ENCODE measurements around the gene SHC2. TPM values are rescaled to one million over a fixed set of nuclear protein-coding genes. Genes with fewer than 3 reads are reported as not detected.

SHC2 gene
- total and polyA plus RNA-seq, 2 donors from 2014 or later = 10.7 to 24.4 TPM

GRCh38 chr19:491146-491741 is 30.4 kb upstream of the SHC2 start:
- FAIRE-seq (no peak), DNase-seq (peak in 2 of 5 donors; percentile 67 to 80)
- no peaks in the 10 kb centered on the region for H3K36me3 ChIP-seq (ENCODE audit: control insufficient read depth in 2 of 3, insufficient read depth in 3 of 3, low read length in 3 of 3)
- no peaks in the 10 kb centered on the region for H3K9me3 ChIP-seq (ENCODE audit: control insufficient read depth in 2 of 3, insufficient read depth in 1 of 3, low read length in 3 of 3)
- no peak overlapping the region for H3K9ac ChIP-seq (ENCODE audit: low read length in 3 of 3)
- no peak overlapping the region for H3K27ac ChIP-seq (ENCODE audit: low read depth in 2 of 2, low read length in 2 of 2)
- H3K4me3 ChIP-seq (ENCODE audit: low read length in 3 of 3) = no peak overlapping the region
- no peak for TF ChIP-seq CTCF (IDR thresholded peaks at IDR 0.05; ENCODE audit: borderline replicate concordance, extremely low read depth, insufficient read depth)
- intact Hi-C loops (cut with DNase I) = no loop called here
- peaks cover 0 to 5% (median 3%) of the 10 kb centered on the region in 3 donors for H3K4me1 ChIP-seq (ENCODE audit: control insufficient read depth in 2 of 3, insufficient read depth in 2 of 3, low read depth in 1 of 3, low read length in 3 of 3)
- H3K27me3 ChIP-seq (ENCODE audit: control insufficient read depth, insufficient read depth, low read length) = no peaks in the 10 kb centered on the region

GRCh38 chr19:489418-490196 is 28.8 kb upstream of the SHC2 start:
- TF ChIP-seq CTCF (IDR thresholded peaks at IDR 0.05; ENCODE audit: borderline replicate concordance, extremely low read depth, insufficient read depth) = no peak
- Histone ChIP-seq H3K9ac (ENCODE audit: low read length in 3 of 3) (peak overlapping the region in 1 of 3 donors; percentile 24), H3K27me3 (ENCODE audit: control insufficient read depth, insufficient read depth, low read length) (no peaks in the 10 kb centered on the region), H3K36me3 (ENCODE audit: control insufficient read depth in 2 of 3, insufficient read depth in 3 of 3, low read length in 3 of 3) (no peaks in the 10 kb centered on the region), H3K4me1 (ENCODE audit: control insufficient read depth in 2 of 3, insufficient read depth in 2 of 3, low read depth in 1 of 3, low read length in 3 of 3) (peaks cover 0 to 5% (median 3%) of the 10 kb centered on the region in 3 donors), H3K9me3 (ENCODE audit: control insufficient read depth in 2 of 3, insufficient read depth in 1 of 3, low read length in 3 of 3) (no peaks in the 10 kb centered on the region), H3K27ac (ENCODE audit: low read depth in 2 of 2, low read length in 2 of 2) (peak overlapping the region; percentile 63 to 80), H3K4me3 (ENCODE audit: low read length in 3 of 3) (peak overlapping the region in 2 of 3 donors; percentile 60 to 68)
- intact Hi-C loops (cut with DNase I) = no loop called here
- peak in 2 of 5 donors; percentile 28 to 47 for DNase-seq
- FAIRE-seq = no peak

GRCh38 chr19:488505-489417 is 27.9 kb upstream of the SHC2 start:
- FAIRE-seq (no peak), DNase-seq (peak; percentile 95 to 99 (median 98))
- Histone ChIP-seq H3K4me3 (ENCODE audit: low read length in 3 of 3) (peak overlapping the region; percentile 39 to 68 (median 64)), H3K27me3 (ENCODE audit: control insufficient read depth, insufficient read depth, low read length) (no peaks in the 10 kb centered on the region), H3K4me1 (ENCODE audit: control insufficient read depth in 2 of 3, insufficient read depth in 2 of 3, low read depth in 1 of 3, low read length in 3 of 3) (peaks cover 0 to 5% (median 3%) of the 10 kb centered on the region in 3 donors), H3K36me3 (ENCODE audit: control insufficient read depth in 2 of 3, insufficient read depth in 3 of 3, low read length in 3 of 3) (no peaks in the 10 kb centered on the region), H3K9me3 (ENCODE audit: control insufficient read depth in 2 of 3, insufficient read depth in 1 of 3, low read length in 3 of 3) (no peaks in the 10 kb centered on the region), H3K27ac (ENCODE audit: low read depth in 2 of 2, low read length in 2 of 2) (peak overlapping the region; percentile 80 to 83), H3K9ac (ENCODE audit: low read length in 3 of 3) (peak overlapping the region in 2 of 3 donors; percentile 73 to 87)
- no peak for TF ChIP-seq CTCF (IDR thresholded peaks at IDR 0.05; ENCODE audit: borderline replicate concordance, extremely low read depth, insufficient read depth)
- intact Hi-C loops (cut with DNase I) = no loop called here

Measured in kidney (tissue), 14 donors.